Measurements from ENCODE around the gene MOK.

The MOK gene

DNA sequence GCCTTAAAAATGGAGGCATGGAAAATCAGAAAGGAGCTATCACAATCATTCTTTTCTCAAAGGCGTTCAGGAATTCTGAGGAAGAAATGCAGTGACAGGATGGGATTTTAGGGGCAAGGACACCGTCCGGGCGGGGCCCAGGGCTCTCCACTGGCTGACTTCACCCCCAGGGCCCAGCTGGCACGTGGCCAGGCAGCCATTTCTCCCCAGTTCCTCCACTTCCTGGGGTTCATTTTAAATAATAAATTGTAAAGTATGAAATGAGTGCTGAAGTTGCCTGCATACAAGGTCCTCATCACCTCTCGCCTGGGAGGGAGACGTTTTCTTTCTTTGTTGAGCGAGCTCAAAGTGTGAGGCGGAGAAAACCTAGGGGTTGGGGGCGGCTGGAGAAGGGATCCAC is 91.5 kb downstream of the MOK start:
- TF ChIP-seq, protein P1, sequence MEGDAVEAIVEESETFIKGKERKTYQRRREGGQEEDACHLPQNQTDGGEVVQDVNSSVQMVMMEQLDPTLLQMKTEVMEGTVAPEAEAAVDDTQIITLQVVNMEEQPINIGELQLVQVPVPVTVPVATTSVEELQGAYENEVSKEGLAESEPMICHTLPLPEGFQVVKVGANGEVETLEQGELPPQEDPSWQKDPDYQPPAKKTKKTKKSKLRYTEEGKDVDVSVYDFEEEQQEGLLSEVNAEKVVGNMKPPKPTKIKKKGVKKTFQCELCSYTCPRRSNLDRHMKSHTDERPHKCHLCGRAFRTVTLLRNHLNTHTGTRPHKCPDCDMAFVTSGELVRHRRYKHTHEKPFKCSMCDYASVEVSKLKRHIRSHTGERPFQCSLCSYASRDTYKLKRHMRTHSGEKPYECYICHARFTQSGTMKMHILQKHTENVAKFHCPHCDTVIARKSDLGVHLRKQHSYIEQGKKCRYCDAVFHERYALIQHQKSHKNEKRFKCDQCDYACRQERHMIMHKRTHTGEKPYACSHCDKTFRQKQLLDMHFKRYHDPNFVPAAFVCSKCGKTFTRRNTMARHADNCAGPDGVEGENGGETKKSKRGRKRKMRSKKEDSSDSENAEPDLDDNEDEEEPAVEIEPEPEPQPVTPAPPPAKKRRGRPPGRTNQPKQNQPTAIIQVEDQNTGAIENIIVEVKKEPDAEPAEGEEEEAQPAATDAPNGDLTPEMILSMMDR (conservative IDR thresholded peaks at IDR 0.05): no peak
- peak overlapping the region; percentile 76 for H3K27ac ChIP-seq

- no peak overlapping the region for H3K27ac ChIP-seq
- TF ChIP-seq, protein P1 (conservative IDR thresholded peaks at IDR 0.05): no peak
These were observed 92.1 kb downstream of the MOK start for GRCh38 chr14:102212845-102213244.

GRCh38 chr14:102212356-102212755 is 92.6 kb downstream of the MOK start:
- TF ChIP-seq, protein P1 (conservative IDR thresholded peaks at IDR 0.05): no peak

DNA sequence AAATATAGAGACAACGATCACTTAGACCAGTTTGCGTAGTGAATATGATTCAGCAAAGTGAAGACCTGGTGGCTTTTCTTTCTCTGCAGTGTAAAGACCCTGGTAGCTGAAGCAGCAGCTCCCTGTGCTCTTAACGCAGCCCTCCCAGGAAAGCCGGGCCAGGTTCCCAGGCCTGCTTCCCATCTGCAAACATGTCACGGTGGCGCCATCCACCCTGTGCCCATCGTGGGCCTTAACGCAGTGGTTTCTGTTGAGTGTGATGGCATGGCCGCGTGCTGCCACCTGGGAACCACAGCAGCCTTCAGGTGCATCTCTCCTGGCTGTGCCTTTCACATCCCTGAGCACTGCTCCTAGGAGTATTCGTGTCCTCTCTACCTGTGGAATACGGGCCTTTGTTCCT is 93.7 kb downstream of the MOK start:
- TF ChIP-seq, protein P1 (conservative IDR thresholded peaks at IDR 0.05): no peak
- no peak overlapping the region for H3K27ac ChIP-seq

More at GRCh38 chr14:102212356-102212755, 92.6 kb downstream of the MOK start:
- H3K27ac ChIP-seq: no peak overlapping the region

GRCh38 chr14:102210421-102211042 is 94.4 kb downstream of the MOK start:
- H3K27ac ChIP-seq: no peak overlapping the region
- TF ChIP-seq, protein P1 (conservative IDR thresholded peaks at IDR 0.05): no peak

- TF ChIP-seq, protein P1 (conservative IDR thresholded peaks at IDR 0.05): peak; percentile 27
- H3K27ac ChIP-seq: no peak overlapping the region
These were observed 95.6 kb downstream of the MOK start for GRCh38 chr14:102209224-102209966.

DNA sequence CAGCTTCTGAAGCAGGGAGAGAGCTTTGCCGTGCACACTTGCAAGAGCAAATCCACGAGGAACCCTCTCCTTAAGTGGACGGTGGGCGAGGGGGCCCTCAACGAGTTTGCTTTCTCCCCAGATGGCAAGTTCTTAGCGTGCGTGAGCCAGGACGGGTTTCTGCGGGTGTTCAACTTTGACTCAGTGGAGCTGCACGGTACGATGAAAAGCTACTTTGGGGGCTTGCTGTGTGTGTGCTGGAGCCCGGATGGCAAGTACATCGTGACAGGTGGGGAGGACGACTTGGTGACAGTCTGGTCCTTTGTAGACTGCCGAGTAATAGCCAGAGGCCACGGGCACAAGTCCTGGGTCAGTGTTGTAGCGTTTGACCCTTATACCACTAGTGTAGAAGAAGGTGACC is 96.2 kb downstream of the MOK start:
- TF ChIP-seq, protein P1 (conservative IDR thresholded peaks at IDR 0.05): no peak
- H3K27ac ChIP-seq: no peak overlapping the region
